ENCODE measurements around the gene ELF1. TPM values are rescaled to one million over a fixed set of nuclear protein-coding genes. Genes with fewer than 3 reads are reported as not detected.

ELF1 gene
- total and polyA plus RNA-seq, 7 experiments from 2014 or later = 117 to 193 (median 169) TPM

DNA sequence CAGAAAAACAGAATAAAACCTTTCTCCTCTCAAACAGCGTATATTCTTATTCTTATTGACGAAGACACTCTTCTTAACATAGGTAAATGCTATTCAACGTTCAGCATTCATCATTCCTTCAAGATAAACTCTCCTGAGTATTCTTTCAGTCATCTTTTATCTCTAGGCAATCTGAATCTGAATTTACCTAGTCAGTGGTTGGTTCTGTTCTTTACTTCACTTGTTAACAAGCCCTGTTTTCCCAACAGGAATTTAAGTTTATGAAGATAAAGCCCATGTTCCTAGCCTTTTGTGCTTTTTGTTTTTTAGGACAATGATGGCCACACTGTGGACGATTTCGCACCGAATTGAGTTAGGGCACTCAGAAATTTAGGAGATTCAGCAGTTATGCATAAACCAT, 3.2 kb downstream of the ELF1 start:
- peak overlapping the region; percentile 72 for H3K27ac ChIP-seq (ENCODE audit: low read depth, low read length)
- no peaks in the 10 kb centered on the region for H3K36me3 ChIP-seq (ENCODE audit: control insufficient read depth in 2 of 3, insufficient read depth in 3 of 3, low read length in 3 of 3)
- H3K4me1 ChIP-seq (ENCODE audit: control insufficient read depth in 2 of 2, insufficient read depth in 2 of 2, low read length in 2 of 2) = peaks cover 26 to 38% of the 10 kb centered on the region in 2 donors
- H3K36me3 Mint-ChIP-seq = peaks cover 0 to 35% (median 11%) of the 10 kb centered on the region in 5 donors
- no peaks in the 10 kb centered on the region for H3K9me3 ChIP-seq (ENCODE audit: control insufficient read depth in 2 of 3, low read length in 3 of 3)
- H3K27ac Mint-ChIP-seq = peak overlapping the region; percentile 73 to 97 (median 92)
- no peaks in the 10 kb centered on the region for H3K27me3 ChIP-seq (ENCODE audit: control insufficient read depth in 2 of 2, insufficient read depth in 2 of 2, low read length in 2 of 2)
- peak overlapping the region; percentile 79 to 94 (median 88) for H3K4me3 Mint-ChIP-seq
- peaks cover 41 to 69% (median 63%) of the 10 kb centered on the region in 7 donors for H3K4me1 Mint-ChIP-seq
- H3K27me3 Mint-ChIP-seq = no peaks in the 10 kb centered on the region
- H3K9me3 Mint-ChIP-seq = no peaks in the 10 kb centered on the region
- peak overlapping the region; percentile 56 for H3K4me3 ChIP-seq (ENCODE audit: low read length)
- DNase-seq = no peak
- ChIA-PET POLR2A (interaction anchor here (0.7 to 8.1 kb wide), 8 partner anchors 8 to 560 kb away, joined by 3 to 71 read pairs (median 8); partner anchors contain the start of gene WBP4), CTCF (interaction anchor here (0.8 to 4.7 kb wide), 5 partner anchors 26 to 1155 kb away, joined by 3 to 24 read pairs (median 4); no protein-coding TSS in a partner anchor)
- intact Hi-C loops (cut with micrococcal nuclease) = loop anchor here (1.0 to 10.0 kb wide), 4 partner anchors 11 to 901 kb away; partner anchors contain the start of gene FOXO1 (in 2 of the 2)
- ATAC-seq = no peak

DNA sequence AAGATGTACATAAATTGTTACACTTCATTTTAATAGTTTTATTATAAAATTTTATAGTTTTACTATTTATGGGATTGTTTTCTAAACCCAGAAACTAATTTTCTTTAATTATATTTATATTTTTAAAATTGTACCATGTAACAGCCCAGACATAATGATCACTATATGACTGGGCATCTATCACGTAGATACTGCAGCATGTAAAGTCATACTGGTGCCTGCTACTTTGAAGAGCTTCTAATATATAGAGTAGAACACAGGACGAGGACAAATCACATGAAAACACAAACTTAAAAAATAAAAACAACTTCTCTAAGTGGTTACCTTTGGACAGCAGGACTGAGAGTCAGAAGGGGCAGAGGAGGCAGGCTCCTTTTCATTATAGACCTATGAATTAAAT, 5.3 kb downstream of the ELF1 start:
- intact Hi-C loops (cut with micrococcal nuclease) = loop anchor here (10.0 kb wide), 1 partner anchor 349 kb away; the partner anchor contains the start of gene FOXO1 (in 2 of the 2)
- DNase-seq (no peak), ATAC-seq (no peak)
- CTCF ChIA-PET = interaction anchor here (1.0 to 1.8 kb wide), 4 partner anchors 22 to 46 kb away, joined by 3 to 5 read pairs (median 4); no protein-coding TSS in a partner anchor
- H3K27ac ChIP-seq (ENCODE audit: low read depth, low read length) = peak overlapping the region; percentile 72
- Mint-ChIP-seq H3K4me1 (peaks cover 43 to 67% (median 59%) of the 10 kb centered on the region in 7 donors), H3K9me3 (no peaks in the 10 kb centered on the region), H3K27ac (peak overlapping the region; percentile 26 to 97 (median 92)), H3K27me3 (no peaks in the 10 kb centered on the region), H3K36me3 (peaks cover 0 to 38% (median 11%) of the 10 kb centered on the region in 5 donors), H3K4me3 (peak overlapping the region; percentile 64 to 94 (median 88))
- H3K36me3 ChIP-seq (ENCODE audit: control insufficient read depth in 2 of 3, insufficient read depth in 3 of 3, low read length in 3 of 3) = no peaks in the 10 kb centered on the region
- H3K27me3 ChIP-seq (ENCODE audit: control insufficient read depth in 2 of 2, insufficient read depth in 2 of 2, low read length in 2 of 2) = no peaks in the 10 kb centered on the region
- peaks cover 21 to 42% of the 10 kb centered on the region in 2 donors for H3K4me1 ChIP-seq (ENCODE audit: control insufficient read depth in 2 of 2, insufficient read depth in 2 of 2, low read length in 2 of 2)
- peak overlapping the region; percentile 10 for H3K4me3 ChIP-seq (ENCODE audit: low read length)
- POLR2A ChIA-PET = interaction anchor here (0.6 to 6.2 kb wide), 12 partner anchors 6 to 51 kb away, joined by 3 to 43 read pairs (median 6); partner anchors contain the start of gene WBP4
- H3K9me3 ChIP-seq (ENCODE audit: control insufficient read depth in 2 of 3, low read length in 3 of 3) = no peaks in the 10 kb centered on the region

DNA sequence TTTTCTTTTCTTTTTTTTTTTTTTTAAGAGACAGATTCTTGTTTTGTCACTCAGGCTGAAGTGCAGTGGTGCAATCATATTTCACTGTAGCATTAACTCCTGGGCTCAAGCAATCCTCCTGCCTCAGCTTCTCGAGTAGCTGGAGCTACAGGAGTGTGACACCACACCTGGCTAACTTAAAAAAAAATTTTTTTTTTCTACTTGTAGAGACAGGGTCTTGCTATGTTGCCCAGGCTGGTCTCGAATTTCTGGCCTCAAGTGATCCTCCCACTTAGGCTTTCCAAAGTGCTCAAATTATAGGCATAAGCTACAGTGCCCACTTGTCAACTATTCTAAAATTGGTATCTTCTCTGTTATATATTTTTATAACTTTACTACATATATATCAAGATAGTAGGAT, 6.6 kb downstream of the ELF1 start:
- peaks cover 33 to 50% of the 10 kb centered on the region in 2 donors for H3K4me1 ChIP-seq (ENCODE audit: control insufficient read depth in 2 of 2, insufficient read depth in 2 of 2, low read length in 2 of 2)
- H3K9me3 ChIP-seq (ENCODE audit: control insufficient read depth in 2 of 3, low read length in 3 of 3) = no peaks in the 10 kb centered on the region
- ChIA-PET CTCF (interaction anchor here (0.6 to 0.7 kb wide), 3 partner anchors 188 to 411 kb away, joined by 3 to 5 read pairs (median 4); no protein-coding TSS in a partner anchor), POLR2A (interaction anchor here (0.5 to 2.3 kb wide), 11 partner anchors 8 to 217 kb away, joined by 3 to 10 read pairs (median 4); no protein-coding TSS in a partner anchor)
- peak overlapping the region in 6 of 10 donors; percentile 5 to 64 (median 54) for H3K4me3 Mint-ChIP-seq
- H3K9me3 Mint-ChIP-seq = no peaks in the 10 kb centered on the region
- H3K27me3 Mint-ChIP-seq = no peaks in the 10 kb centered on the region
- H3K27me3 ChIP-seq (ENCODE audit: control insufficient read depth in 2 of 2, insufficient read depth in 2 of 2, low read length in 2 of 2) = no peaks in the 10 kb centered on the region
- intact Hi-C loops (cut with micrococcal nuclease) = loop anchor here (10.0 kb wide), 1 partner anchor 348 kb away; the partner anchor contains the start of gene FOXO1 (in 2 of the 2)
- DNase-seq (no peak), ATAC-seq (no peak)
- H3K4me1 Mint-ChIP-seq = peaks cover 54 to 80% (median 72%) of the 10 kb centered on the region in 7 donors
- peak overlapping the region; percentile 47 for H3K27ac ChIP-seq (ENCODE audit: low read depth, low read length)
- H3K27ac Mint-ChIP-seq = peak overlapping the region in 6 of 9 donors; percentile 49 to 85 (median 70)
- H3K4me3 ChIP-seq (ENCODE audit: low read length) = no peak overlapping the region
- H3K36me3 ChIP-seq (ENCODE audit: control insufficient read depth in 2 of 3, insufficient read depth in 3 of 3, low read length in 3 of 3) = no peaks in the 10 kb centered on the region
- H3K36me3 Mint-ChIP-seq = peaks cover 0 to 40% (median 14%) of the 10 kb centered on the region in 5 donors

DNA sequence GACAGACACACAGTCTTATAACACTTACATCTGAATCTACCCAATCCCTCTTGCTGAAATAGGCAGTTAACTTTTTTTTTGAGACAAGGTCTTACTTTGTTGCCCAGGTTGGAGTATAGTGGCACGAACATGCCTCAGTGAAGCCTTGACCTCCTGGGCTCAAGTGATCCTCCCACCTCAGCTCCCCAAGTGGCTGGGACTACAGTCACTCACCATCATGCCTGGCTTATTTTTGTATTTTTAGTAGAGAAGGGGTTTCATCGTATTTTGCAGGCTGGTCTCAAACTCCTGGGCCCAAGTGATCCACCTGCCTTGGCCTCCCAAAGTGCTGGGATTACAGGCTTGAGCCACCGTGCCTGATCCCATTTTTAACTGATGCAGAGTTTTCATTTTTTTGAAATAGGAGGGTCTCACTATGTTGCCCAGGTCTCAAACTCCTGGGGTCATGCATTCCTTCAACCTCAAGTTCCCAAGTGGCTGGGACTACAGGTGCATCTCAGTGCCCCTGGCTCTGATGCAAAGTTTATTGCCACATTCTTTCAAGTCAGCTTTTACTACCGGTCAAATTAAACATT, 7.6 kb downstream of the ELF1 start:
- POLR2A ChIA-PET = interaction anchor here (0.6 to 2.3 kb wide), 11 partner anchors 15 to 362 kb away, joined by 3 to 10 read pairs (median 4); no protein-coding TSS in a partner anchor
- H3K27ac ChIP-seq (ENCODE audit: low read depth, low read length) = peak overlapping the region; percentile 26

DNA sequence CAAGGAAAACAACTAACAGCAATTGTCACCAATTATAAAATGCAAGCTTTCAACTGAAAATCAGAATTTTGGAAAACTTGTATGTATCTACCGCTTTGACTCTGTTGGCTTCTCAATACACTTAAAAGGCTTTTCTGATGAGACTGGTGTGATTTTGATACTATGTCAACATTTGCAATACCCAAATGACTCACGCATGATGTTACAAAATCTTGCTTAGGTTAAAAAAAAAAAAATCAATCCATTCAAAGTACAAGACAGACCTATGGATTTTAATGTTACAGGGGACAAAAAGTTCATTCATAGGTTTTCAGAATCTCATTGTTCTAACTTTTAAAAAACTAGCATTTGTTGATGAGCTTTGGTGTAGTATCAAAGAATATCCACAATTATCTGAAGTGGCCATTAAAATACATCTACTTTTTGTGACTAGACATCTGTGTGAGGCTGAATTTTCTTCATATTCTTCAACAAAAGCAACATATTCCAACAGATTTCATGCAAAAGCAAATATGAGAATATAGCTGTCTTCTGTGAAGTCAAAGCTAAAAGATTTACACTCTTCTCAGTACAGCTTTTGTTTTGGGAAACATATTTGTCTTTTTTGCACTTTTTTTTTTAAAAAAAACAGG, 10.7 kb downstream of the ELF1 start:
- Histone ChIP-seq H3K9me3 (ENCODE audit: control insufficient read depth in 2 of 3, low read length in 3 of 3) (no peaks in the 10 kb centered on the region), H3K4me1 (ENCODE audit: control insufficient read depth in 2 of 2, insufficient read depth in 2 of 2, low read length in 2 of 2) (peaks cover 56 to 64% of the 10 kb centered on the region in 2 donors), H3K4me3 (ENCODE audit: low read length) (no peak overlapping the region), H3K36me3 (ENCODE audit: control insufficient read depth in 2 of 3, insufficient read depth in 3 of 3, low read length in 3 of 3) (no peaks in the 10 kb centered on the region), H3K27ac (ENCODE audit: low read depth, low read length) (no peak overlapping the region), H3K27me3 (ENCODE audit: control insufficient read depth in 2 of 2, insufficient read depth in 2 of 2, low read length in 2 of 2) (no peaks in the 10 kb centered on the region)
- Mint-ChIP-seq H3K27me3 (no peaks in the 10 kb centered on the region), H3K36me3 (peaks cover 0 to 27% (median 14%) of the 10 kb centered on the region in 5 donors), H3K4me1 (peaks cover 58 to 87% (median 80%) of the 10 kb centered on the region in 7 donors), H3K4me3 (peak overlapping the region in 9 of 10 donors; percentile 62 to 87 (median 75)), H3K27ac (peak overlapping the region; percentile 41 to 90 (median 68)), H3K9me3 (no peaks in the 10 kb centered on the region)
- CTCF ChIA-PET = interaction anchor here (1.1 kb wide), 1 partner anchor 46 kb away, joined by 3 read pairs; no protein-coding TSS in a partner anchor
- intact Hi-C loops (cut with micrococcal nuclease) = loop anchor here in 1 of 2 donors (1.0 kb wide), 1 partner anchor 9 kb away; no protein-coding TSS in a partner anchor
- no peak for ATAC-seq
- POLR2A ChIA-PET = interaction anchor here (0.8 to 5.0 kb wide), 7 partner anchors 8 to 1056 kb away, joined by 3 to 43 read pairs (median 5); partner anchors contain the start of genes ELF1 and WBP4
- DNase-seq = no peak

More for the DNA sequence above, 7.6 kb downstream of the ELF1 start:
- Mint-ChIP-seq H3K9me3 (no peaks in the 10 kb centered on the region), H3K4me1 (peaks cover 56 to 85% (median 79%) of the 10 kb centered on the region in 7 donors), H3K4me3 (peak overlapping the region; percentile 33 to 75 (median 61)), H3K27ac (peak overlapping the region in 8 of 9 donors; percentile 29 to 85 (median 68)), H3K27me3 (no peaks in the 10 kb centered on the region), H3K36me3 (peaks cover 0 to 35% (median 14%) of the 10 kb centered on the region in 5 donors)
- H3K4me3 ChIP-seq (ENCODE audit: low read length) = no peak overlapping the region
- DNase-seq (no peak), ATAC-seq (no peak)
- CTCF ChIA-PET = interaction anchor here (0.6 to 1.2 kb wide), 5 partner anchors 17 to 189 kb away, joined by 3 to 4 read pairs (median 3); no protein-coding TSS in a partner anchor
- no peaks in the 10 kb centered on the region for H3K9me3 ChIP-seq (ENCODE audit: control insufficient read depth in 2 of 3, low read length in 3 of 3)
- H3K36me3 ChIP-seq (ENCODE audit: control insufficient read depth in 2 of 3, insufficient read depth in 3 of 3, low read length in 3 of 3) = no peaks in the 10 kb centered on the region
- intact Hi-C loops (cut with micrococcal nuclease) = loop anchor here (10.0 kb wide), 1 partner anchor 347 kb away; the partner anchor contains the start of gene FOXO1 (in 2 of the 2)
- H3K4me1 ChIP-seq (ENCODE audit: control insufficient read depth in 2 of 2, insufficient read depth in 2 of 2, low read length in 2 of 2) = peaks cover 40 to 60% of the 10 kb centered on the region in 2 donors
- H3K27me3 ChIP-seq (ENCODE audit: control insufficient read depth in 2 of 2, insufficient read depth in 2 of 2, low read length in 2 of 2) = no peaks in the 10 kb centered on the region

DNA sequence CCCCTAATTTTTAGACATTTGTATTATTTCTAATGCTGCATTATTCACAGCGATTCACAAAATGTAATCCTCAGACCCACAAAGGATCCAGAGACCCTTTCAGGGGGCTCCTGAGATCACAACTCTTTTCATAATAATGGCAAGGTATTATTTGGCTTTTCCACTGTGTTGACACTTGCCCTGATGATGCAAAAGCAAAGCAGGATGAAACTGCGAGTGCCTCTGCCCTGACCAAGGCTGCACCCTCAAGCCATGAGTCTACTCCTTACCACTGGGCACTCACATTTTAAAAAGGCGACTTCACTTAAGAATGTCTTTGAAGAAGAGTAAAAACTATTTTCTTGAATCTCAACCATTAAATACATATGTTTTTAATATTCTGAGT, 11.4 kb downstream of the ELF1 start:
- DNase-seq = no peak
- Histone ChIP-seq H3K27ac (ENCODE audit: low read depth, low read length) (peak overlapping the region; percentile 67), H3K36me3 (ENCODE audit: control insufficient read depth in 2 of 3, insufficient read depth in 3 of 3, low read length in 3 of 3) (no peaks in the 10 kb centered on the region), H3K9me3 (ENCODE audit: control insufficient read depth in 2 of 3, low read length in 3 of 3) (no peaks in the 10 kb centered on the region), H3K4me3 (ENCODE audit: low read length) (no peak overlapping the region), H3K27me3 (ENCODE audit: control insufficient read depth in 2 of 2, insufficient read depth in 2 of 2, low read length in 2 of 2) (no peaks in the 10 kb centered on the region), H3K4me1 (ENCODE audit: control insufficient read depth in 2 of 2, insufficient read depth in 2 of 2, low read length in 2 of 2) (peaks cover 62 to 70% of the 10 kb centered on the region in 2 donors)
- H3K4me1 Mint-ChIP-seq = peaks cover 59 to 88% (median 81%) of the 10 kb centered on the region in 7 donors
- intact Hi-C loops (cut with micrococcal nuclease) = loop anchor here (1.0 kb wide), 2 partner anchors 8 to 10 kb away; no protein-coding TSS in a partner anchor
- H3K27ac Mint-ChIP-seq = peak overlapping the region; percentile 59 to 90 (median 79)
- ATAC-seq = no peak
- H3K4me3 Mint-ChIP-seq = peak overlapping the region; percentile 34 to 88 (median 76)
- H3K27me3 Mint-ChIP-seq = no peaks in the 10 kb centered on the region
- no peaks in the 10 kb centered on the region for H3K9me3 Mint-ChIP-seq
- peaks cover 0 to 22% (median 10%) of the 10 kb centered on the region in 5 donors for H3K36me3 Mint-ChIP-seq
- ChIA-PET POLR2A (interaction anchor here (0.8 to 5.0 kb wide), 8 partner anchors 9 to 1055 kb away, joined by 3 to 43 read pairs (median 4); partner anchors contain the start of genes ELF1 and WBP4), CTCF (interaction anchor here (0.7 kb wide), 1 partner anchor 9 kb away, joined by 5 read pairs; no protein-coding TSS in a partner anchor)

All from naive thymus-derived CD4-positive, alpha-beta T cell (primary cell).